GM19468 (cell line): ENCODE data around the gene ACTR2.
"Not testable (repeated sequence)": the region's sequence is repeated elsewhere in the genome, so short reads cannot be mapped to it uniquely, and the experiment has no call there.

Experiments
- ATAC-seq: cut with Tn5 transposase; IDR thresholded peaks from one replicate; pipeline ENCODE4 v1.9.1; 2021; ENCODE audit warnings: mild to moderate bottlenecking, moderate library complexity, moderate number of reproducible peaks; ENCODE audit not compliant: unreplicated experiment; ENCODE audit errors: extremely low read depth

Gene ACTR2

DNA sequence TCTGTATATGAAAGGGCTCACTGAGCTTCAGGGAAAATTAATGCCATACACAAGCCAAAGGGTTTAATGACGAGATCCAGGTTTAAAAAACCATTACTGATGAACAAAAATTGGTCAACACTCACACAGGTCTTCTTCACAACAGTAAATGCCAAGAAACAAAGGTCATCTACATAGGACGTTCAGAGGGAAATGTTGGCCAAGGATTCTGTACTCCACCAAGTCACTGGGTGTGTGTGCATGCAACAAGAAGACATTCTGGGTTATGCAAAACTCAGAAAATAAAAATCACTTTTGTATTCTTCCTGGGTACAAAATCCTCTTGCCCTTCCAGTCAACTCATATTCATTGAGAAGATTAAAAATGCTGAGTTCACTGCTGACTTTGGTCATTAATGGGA, 78.3 kb downstream of the ACTR2 start:
- no peak for ATAC-seq

DNA sequence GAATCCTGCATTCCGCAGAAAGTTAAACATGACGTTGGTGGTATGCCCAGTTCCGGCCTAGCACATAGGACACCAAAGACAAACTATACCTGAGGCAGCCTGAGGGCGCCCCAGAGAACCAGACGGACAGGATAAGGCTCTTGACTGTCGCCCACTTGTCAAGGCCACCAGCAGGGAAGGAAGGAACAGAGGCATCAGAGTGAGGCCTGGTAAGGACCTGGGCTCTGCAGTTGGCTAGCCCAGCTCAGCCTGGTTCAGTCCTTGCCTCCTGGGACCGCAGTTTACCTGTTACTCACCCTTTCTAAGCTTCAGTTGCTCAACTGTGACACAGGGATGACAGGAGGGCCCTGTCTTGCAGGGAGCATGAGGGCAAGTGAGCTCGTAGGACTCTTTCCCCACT, 82.1 kb downstream of the ACTR2 start:
- no peak for ATAC-seq

DNA sequence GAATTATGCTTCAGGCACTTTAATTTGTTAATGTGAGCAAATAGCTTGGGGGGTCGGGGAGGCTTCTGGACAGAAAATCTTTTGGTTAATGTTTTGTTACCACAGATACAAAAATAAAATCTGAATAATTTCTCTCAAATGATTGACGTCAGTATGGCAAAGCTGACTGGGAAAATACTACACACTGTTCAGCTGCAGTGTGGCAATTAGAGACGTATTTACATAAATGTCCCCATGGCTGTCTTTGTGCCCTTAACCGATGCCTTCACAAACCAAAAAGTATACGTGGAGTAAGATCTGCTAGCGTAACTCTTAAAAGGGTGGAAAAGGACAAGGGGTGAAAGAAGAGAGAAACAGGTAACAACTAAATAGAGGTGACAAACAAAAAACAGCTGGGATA, 83.4 kb downstream of the ACTR2 start:
- no peak for ATAC-seq

DNA sequence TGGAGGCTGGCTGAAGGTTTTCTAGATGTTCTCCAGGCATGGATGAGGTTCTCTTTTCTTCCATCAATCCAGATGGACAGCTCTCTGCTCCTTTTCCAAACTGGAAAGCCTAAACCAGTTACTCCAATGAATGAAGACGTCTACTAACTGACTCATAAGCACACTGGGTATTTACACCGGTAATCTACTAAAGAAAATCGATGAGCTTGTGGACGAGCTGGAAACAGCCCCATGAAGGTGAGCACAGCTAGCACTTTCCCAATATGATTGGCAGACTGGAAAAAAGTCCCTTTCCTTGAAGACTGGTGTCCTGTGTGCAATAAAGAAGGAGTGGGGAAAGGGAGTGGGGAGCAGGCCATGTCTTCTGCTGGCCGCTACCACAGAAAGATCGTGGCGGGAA, 84.0 kb downstream of the ACTR2 start:
- ATAC-seq = no peak

DNA sequence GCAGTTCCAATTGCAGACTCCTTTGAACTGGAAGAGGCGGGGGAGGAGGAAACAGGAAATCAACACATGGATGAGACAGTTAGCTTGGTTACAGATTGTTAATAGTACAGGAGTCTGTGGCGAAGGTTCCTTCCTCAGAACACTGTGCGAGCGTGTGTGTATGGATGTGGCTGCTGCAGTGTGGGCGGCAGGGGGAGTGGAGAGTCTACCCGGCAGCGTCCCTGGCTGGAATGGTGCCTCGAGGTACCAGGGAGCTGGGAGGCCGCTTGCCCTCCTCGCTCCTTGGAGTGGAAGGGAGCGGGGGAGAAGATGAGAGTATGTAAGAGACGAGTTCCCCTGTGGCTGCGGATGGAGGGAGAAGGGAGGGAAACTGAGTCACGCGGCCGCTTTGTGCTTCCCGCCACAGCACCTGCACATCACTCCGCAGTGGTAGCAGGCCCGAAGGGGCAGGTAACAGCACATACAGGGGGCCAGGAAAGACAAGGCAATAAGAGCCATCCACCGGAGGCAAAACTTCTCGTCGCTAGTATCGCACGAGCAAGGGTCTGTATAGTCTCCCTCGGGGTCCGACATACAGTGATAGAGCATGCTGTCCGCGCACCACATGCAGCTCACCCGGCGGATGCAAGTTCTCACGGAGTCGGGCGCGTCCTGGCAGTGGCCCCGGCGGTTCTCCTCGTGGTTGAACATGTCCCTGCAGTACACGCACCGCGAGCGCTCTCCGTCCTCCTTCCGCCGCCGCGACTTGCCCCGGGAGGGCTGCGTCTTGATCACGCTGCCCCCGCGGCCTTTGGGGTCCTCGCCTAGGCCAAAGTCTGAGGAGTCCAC, 85.7 kb downstream of the ACTR2 start:
- ATAC-seq = no peak

DNA sequence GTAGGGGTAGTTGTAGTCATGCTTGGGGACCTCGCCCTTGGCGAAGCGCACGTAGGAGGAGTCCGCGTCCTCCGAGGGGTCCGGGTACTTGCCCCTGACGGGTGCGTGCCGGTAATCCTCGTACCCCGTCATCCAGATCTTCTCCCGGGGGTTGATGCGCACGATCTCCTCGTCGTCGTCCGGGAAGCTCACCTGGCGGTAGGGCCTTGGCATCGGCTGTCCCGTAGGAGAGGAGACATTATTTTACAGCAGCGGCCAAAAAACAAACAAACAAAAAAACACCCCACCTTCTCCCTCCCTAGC, 86.3 kb downstream of the ACTR2 start:
- no peak for ATAC-seq

DNA sequence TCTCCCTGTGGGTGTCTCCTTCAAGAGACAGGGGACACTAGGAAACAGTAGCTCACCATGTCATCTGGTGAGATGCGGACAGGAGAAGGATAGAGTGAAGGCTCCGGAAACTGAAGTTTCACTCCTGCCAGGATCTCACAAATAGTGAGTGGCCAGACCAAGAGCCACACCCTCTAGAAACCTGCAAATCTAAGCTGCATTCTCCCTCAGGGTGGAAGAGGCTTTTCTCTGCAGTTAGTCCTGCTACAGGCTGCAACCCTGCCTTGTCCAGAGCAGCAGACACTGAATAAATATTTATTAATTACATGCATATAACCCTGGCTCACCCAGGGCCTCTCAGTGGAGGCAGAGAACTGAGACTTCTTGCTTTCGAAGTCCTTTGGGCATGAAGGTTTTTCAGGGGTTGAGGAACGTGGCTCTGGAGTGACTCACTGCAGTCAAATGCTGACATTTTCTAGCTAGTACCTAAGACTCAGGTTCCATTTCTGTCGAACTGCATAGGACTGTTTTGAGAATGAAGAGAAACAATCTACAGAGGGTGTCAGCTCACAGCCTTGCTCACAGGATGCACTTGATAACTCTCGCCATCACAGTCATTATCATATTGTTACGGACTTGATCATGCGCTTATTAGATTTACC, 87.3 kb downstream of the ACTR2 start:
- ATAC-seq = no peak

DNA sequence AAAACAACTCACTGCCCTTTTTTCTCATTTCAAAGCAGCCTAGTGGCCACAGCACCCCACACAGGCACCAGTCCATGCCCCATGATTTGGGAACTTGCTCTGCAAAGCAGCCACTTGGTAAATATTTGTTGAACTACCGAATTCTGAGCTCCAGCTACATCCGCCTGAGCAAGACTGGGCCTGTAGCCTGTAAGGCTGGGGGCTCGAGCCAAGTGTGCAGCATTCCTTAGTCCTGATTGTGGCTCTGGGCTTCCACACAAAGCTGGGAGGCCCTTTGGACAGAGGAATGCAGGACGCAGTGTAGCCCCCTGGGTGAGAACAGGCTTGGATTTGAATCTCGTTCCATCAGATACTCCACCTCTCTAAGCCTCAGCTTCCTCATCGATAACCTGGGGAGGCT, 88.4 kb downstream of the ACTR2 start:
- no peak for ATAC-seq

DNA sequence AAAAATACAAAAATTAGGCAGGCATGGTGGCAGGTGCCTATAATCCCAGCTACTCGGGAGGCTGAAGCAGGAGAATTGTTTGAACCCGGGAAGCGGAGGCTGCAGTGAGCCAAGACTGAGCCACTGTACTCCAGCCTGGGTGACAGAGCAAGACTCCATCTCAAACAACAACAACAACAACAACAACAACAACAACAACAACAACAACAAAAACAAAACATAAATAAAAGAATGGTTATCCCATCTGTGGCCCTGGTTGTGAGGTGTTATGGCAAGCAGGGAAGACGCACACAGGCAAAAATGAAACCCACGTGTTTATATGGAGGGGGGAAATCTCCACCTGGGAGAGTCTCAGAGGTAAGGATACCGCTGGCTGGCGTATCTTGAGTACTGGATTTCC, 89.7 kb downstream of the ACTR2 start:
- ATAC-seq = not testable (repeated sequence)

DNA sequence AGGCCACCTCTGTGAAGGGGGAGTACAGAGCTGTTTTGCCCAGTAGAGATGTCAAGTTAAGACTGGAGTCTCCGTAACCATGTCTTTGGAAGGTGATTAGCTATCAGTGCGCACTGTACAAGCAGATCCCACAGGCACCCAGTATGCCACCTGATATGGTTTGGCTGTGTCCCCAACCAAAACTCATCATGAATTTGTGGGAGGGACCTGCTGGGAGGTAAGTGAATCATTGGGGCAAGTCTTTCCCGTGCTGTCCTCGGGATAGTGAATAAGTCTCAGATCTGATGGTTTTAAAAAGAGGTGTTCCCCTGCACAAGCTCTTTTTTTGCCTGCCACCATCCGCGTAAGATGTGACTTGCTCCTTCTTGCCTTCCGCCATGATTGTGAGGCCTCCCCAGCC, 90.2 kb downstream of the ACTR2 start:
- no peak for ATAC-seq

DNA sequence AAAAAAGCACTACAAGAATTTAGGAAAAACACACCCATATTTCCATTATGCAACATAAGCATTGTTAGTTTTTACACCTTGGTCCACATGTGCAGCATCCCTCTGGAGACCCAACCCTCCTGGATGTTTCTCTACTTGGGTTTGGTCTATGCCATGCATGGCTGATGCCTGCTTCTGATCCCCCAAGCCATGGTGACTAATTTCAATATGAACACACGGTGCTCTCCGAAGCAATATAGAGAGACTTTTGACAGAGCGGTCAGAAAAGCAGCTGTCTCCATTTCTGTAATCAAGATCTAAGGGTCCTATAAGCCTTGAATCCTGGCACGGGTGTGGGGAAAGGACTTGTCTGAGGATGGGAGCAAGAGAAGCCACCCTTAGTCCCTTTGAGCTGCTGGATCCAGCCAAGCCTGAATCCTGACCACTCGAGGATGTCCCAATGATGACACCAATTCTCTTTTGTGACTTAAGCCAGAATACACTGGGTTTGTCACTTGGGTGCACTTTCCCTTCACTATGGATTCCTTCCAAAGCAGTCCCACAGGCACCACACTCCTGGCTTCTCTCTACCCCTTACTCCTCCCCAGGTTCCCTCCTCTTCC, 91.5 kb downstream of the ACTR2 start:
- ATAC-seq = no peak

DNA sequence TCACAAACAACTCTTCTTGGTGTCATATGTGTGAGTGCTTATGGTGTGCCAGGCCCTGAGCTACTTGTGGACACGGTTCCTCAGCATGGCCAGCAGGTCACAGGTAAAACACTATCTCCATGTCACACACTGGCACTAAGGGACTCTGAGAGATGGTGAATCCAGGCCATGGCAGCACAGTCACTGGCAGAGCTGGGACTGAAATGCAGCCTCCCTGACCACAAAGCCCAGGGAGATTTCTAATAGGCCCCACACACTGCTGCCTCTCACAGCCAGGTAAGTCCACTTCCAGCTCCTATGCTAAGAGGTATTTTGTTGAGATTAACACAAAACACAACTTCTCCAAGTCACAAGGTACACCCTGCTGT, 92.0 kb downstream of the ACTR2 start:
- ATAC-seq = no peak

DNA sequence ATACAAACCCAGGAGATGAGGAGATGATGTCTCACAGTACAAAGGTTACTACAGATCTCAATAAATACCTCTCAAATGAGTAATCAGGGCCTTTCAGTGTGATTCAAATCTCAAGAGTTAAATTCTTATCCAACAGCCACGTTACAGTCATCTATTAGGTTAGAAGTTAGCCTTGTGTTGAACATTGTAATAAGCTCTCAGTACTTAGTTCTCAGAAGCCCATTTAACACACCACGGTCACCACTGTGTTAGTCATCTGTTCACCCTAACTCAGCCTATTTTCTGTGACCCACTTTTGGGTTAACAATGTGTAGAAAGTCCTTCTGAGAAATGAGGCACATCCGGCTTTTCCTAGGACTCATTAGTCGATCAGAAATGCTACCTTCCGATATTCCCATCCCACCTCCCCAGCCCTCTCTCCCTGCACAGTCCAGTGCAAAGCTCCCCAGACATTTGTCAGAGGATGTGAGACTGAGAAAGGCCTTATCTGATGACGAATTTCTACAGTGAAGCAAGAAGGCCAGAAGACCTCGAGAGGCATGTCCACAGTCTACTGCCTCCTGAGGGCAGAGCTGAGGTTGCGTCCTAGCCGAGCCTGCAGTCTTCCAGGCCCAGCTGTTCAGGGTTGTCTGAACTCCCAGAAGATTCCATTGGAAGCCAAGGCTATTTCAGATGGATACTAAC, 92.6 kb downstream of the ACTR2 start:
- peak; percentile 67 for ATAC-seq
